NCI-H2196 (cell line): ENCODE measurements around the gene EVA1A.
"Not testable (repeated sequence)": the region's sequence is repeated elsewhere in the genome, so short reads cannot be mapped to it uniquely, and the experiment has no call there.

ENCODE experiments used
- DNase-seq: peaks from one replicate; lab custom pipeline; 2025; ENCODE audit not compliant: unreplicated experiment; lab: John Stamatoyannopoulos, UW

The EVA1A gene

DNA sequence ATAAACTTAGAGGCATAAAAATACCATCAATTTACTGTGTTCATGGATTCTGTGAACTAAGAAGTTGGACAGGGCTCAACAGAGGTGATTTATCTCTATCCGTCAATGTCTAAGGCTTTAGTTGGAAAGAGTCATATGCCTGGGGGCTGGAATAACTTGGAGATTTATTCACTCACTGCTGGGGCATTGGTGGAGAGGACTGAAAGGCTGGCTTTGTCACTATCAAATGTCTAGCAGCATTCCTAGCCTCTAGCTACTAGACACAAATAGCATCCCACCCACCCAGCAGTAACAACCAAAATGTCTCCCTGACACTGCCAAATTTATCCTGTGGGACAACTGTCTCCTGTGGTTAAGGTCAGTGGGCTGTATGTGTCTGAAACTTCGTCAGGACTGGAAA, 71.0 kb downstream of the EVA1A start:
- no peak for DNase-seq

DNA sequence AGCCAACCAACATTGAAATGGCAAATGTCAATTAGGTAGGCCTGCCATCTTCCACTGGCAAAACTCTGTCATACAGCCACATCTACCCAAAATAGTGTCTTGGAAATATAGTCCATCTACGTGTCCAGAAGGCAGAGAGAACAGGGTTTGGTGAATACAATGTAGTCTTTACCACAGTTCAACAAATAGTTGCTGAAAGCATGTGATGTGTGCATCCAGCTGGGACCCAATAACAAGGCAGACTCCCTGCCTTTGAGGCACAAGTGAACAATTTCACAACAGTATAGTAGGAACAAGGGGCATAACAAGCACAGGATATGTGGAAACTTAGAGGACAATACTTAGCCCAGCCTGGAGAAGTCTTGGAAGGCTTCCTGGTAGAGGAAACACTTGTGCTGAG, 72.6 kb downstream of the EVA1A start:
- DNase-seq: no peak

DNA sequence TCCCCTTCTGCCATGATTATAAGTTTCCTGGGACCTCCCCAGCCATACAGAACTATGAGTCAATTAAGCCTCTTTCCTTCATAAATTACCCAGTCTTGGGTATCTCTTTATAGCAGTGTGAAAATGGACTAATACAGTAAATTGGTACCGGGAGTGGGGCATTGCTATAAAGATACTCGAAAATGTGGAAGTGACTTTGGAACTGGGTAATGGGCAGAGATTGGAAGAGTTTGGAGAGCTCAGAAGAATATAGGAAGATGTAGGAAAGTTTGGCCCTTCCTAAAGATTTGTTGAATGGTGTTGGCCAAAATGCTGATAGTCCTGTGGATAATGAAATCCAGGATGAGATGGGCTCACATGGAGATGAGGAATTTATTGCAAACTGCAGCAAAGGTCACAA, 74.0 kb downstream of the EVA1A start:
- DNase-seq: not testable (repeated sequence)

DNA sequence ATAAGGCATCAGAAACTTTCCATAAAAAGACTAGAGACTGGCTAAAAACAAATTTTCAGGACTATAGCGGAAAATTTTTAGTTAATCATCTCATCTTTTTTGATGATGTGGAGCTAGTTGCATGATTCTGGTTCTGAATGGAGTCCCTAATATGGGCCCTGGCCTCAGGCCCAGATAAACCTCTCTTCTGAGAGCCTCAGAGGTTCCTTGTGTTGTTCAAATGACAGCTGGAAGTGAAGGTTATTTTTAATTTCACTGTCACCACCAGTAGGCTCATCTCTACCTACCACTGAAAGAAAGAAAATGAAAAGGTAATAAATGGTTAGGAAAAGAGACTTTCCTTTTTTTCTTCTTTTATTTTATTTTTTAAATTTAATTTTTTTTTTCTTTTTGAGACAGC, 75.9 kb downstream of the EVA1A start:
- DNase-seq: no peak

DNA sequence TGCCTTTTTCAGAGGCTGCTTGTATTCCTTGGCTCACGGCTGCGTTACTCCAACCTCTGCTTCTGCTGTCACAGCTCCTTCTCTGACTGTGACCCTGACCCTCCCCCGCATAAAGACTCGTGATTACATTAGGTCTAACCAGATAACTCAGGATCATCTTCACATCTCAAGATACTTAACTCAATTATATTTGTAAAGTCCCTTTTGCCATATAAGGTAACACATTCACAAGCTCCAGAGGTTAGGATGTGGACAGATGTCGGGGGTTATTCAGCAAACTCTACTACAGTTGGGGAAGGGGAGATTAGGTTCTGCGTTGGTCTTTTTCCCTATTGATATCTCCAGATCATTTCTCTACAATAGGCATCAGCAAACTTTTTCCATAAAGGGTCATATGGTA, 76.9 kb downstream of the EVA1A start:
- DNase-seq: no peak

DNA sequence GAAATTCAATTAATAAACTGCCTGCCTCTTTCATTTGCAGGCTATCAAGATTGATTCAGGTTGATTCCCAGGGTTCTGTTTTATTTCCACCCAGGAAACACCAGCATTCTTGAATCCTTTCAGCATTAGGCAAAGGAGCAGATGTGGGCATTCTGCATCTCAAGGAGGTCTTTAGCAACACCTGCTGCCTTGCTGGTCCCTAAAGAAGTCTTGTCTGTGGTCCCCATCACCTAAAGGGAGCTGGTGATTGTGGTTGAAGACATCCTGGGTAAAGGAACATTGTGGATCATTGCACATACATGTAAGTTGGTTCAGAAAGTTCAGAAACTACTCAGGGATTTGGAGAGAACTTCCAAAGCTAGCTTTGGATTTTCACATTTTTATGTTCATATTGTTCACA, 78.3 kb downstream of the EVA1A start:
- no peak for DNase-seq

DNA sequence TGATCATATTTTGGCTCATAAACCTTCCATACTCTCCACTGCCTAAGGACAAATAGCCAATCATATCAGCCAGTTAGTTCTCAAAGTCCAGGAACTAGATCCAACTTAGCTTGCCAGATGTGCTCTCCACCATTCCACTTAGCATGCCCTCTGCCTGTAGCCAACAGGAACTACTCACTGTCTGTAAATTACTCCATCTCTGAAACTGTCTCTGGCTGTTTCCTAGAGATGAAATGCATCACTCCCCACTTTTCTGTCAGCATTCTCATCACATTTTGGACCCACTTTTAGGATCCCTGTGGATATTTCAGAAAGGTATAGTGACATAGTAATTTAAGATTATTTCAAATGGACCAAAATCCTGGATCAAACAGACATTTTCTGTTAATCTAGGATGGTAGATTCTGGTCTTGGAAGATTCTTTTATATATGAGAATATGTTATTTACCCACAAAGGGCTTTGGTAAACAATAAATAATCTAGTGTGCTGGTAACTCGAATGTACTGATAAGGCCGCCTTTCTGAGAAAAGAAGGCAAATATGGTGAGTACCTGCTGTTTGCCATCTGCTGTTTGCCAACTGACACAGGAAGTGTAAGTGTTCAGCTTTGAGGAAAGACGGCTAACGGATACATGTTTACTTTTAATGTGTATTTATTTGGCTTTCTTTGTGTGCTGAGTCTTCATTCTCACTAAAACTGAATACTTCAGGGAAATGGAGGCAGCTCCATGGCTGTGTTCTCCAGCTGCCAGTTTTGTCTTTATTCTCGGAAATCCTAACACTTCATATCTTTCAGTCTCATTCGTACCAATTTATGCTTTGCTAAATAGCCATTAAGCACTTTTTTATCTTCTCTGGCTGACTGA, 79.5 kb downstream of the EVA1A start:
- peak; percentile 27 for DNase-seq

DNA sequence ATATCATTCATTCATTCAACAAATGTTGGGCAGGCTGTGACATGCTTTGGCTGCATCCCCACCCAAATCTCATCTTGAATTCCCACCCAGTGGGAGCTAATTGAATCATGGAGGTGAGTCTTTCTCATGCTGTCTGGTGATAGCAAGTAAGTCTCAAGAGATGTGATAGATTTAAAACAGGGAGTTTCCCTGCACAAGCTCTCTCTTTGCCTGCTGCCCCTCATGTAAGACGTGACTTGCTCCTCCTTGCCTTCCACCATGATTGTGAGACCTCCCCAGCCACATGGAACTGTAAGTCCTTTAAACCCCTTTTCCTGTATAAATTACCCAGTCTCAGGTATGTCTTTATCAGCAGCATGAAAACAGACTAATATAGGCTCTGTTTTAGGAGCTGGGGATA, 83.0 kb downstream of the EVA1A start:
- DNase-seq: not testable (repeated sequence)

DNA sequence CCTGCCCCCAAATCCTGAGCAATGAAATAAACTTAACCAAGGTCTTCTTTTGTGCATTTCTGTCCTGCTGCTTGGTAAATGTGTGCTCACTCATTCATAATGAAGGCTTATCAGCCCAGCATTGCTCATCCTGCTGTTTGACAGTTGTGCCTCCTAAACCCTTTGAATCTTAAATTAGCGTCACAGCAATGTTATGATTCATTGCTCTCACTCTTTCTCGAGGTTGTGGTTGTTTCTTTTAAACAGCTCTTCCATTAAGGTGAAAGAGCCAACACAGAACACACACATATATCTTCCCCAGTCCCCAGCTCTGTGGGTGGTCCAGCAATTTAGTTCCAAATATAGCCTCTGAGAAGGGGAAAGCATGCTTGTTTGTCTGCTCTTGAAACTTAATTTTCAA, 84.0 kb downstream of the EVA1A start:
- no peak for DNase-seq

DNA sequence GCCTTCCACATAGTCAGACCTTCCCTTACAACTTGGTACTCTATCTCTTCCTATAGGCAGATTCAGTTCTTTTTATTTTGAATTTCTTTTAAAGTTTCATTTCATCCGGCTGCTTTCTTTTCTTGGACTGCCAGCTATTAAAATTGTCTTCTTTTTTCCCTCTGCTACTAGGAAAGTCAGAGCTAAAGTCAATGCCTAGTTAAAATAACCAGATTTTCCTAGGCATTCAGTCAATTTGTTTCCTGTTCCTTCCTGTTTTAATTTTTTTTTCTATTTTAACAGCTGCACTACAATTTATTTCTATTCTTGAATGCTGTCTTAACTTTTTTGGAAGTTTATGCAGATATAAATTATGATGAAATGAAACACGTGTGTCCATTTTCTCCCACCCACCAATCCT, 84.8 kb downstream of the EVA1A start:
- DNase-seq: no peak

DNA sequence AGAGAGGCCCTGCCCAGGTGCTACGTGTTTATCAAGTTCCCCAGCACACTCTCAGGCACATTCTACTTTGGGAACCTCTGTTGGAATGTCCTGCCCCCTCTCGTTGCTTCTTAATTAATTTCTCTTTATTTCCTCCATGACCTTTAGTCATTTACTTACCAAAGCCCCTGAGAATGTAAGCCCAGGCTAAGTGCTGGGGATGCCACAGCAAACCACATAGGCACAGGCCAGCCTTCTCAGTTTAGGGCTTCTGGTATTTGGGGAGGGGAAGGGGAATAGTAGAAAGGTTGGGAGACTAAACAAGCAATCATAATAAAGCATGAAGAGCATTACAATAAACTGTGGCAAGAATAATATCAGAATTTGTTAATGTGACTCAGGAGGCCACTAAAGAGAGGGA, 85.7 kb downstream of the EVA1A start:
- DNase-seq: no peak

DNA sequence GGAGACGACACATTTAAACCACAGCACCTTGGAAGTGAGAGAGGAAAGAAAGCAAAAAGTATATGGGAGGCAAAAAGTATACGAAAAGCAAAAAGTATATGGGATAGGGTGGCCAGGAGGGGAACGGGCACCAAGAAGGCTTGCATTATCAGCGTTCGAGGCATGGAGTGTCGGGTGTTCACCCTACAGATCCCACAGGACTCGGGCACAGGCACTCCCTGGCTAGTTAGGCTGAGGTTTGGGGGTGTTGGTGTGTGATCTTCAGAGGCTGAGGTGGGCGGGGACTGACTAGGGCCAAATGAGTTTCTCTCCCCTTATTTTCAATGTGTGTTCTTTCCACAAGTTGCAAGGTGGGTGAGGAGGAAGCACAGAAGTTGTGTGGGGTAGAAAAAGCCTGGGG, 86.6 kb downstream of the EVA1A start:
- DNase-seq: no peak

DNA sequence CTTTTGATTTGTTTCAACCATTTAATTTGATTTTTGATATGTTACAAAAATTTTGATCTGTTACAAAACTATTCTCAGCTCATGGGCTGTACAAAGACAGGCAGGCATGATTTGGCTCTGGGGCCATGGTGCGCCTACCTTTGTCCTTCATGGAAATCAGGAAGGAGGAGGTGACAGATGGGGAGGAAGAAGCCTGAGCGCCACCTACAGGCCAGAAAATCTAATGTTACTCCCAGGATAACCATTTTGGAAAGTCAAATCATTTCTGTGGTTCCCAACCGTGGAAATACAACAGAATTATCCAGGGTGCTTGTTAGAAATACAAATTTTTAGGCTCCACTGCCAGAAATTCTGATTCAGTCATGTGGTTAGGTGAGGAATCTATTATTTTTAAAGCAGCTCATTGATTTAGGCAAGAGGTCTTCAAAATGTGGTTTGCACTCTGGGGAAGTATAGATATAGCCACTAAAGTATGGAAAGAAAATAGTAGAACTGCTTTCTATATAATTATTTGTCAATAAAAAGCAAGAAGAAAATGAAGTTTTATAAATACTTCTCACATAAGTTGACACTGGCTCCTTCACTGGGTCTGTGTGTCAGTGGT, 93.9 kb downstream of the EVA1A start:
- DNase-seq: peak; percentile 1

DNA sequence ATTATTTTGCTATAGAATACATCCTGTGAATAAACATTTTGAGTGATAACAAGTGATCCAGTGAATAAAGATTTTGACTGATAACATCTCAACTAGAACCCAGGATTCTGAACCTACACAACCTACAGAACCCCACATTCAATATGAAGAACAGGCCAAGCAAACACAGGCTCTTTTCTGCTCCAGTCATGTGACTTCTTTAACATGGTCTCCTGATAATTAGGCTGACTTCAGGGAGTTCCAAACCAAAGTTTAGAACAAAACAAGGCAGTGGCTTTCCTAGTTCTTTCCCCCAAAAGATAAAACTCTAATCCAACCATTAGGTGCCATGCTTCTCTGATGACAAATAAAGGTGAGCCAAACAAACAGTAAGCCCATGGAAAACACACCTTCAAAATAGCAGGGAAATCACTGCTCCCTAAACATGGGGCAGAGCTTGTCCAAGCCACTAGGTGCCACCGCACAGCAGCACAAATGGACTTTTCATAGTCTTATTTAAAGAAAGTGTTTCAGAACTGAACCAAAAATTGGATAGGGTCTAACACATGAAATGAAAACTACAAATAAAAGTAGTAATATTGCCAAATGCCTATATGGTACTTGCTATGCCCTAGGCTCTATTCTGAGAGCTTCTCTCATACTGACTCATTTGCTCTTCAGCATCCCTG, 95.3 kb downstream of the EVA1A start:
- peak; percentile 7 for DNase-seq

DNA sequence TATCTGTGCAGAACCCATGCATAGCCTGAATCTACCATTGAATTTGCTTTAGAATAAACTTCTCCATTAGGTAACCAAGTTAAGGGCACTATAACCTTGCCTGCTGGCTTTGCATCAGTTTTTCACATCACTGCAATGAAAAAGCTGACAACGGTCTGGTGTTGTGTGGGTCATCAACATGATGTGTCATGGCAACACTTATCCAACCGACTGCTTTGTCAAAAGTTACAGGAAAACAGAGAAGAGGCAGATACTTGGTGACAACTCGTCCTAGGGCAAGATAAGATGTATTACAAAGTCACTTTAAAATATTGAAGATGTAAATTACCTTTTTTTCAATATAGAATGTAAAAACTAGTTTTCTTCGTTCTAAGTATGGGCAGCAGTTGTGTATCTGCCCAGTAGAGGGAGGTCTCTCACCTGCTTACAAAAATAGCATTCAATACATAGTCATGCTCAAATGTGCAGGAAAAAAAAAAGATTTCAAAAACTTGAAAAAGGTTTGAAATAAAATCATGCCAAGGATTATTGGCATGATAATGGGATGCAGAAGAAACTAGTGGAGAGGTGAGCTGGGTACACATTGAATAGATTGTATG, 96.3 kb downstream of the EVA1A start:
- peak; percentile 1 for DNase-seq

DNA sequence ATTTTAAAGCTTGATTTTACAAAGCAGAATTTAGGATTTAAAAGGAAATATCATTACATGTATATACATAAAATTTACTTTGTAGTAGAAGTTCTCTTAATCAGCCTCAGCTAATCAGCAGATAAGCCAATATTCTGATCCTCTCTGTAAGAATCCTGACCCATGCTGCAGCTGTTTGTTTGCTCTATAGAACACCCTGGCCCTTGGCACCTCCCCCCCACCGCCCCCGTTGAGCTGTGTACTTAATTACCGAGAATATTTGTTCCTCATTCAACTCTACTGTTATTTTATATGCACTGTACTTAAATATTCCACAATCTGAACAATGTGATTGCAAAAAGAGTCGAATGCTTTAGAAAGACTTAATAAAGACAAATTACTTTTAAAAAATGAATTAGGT, 98.0 kb downstream of the EVA1A start:
- DNase-seq: no peak

DNA sequence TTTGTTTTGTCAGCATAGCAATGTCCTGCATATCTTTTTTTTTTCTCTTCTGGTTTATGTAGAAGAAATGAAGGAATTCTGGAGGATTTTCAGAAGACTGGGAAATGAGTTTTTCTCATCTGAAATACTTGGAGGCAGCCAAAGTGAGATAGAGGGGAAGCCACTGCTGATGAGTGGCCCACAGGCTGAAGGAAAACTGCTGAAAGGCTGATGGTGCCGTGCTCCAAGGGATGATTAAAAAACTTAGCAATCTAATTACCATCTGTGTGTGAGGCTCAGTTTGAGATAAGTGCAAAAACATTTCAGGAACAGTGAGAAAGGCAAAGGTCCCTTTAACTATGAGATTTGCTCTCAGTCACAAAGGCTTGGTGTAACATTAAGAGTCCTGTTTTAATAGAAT, 98.5 kb downstream of the EVA1A start:
- no peak for DNase-seq

DNA sequence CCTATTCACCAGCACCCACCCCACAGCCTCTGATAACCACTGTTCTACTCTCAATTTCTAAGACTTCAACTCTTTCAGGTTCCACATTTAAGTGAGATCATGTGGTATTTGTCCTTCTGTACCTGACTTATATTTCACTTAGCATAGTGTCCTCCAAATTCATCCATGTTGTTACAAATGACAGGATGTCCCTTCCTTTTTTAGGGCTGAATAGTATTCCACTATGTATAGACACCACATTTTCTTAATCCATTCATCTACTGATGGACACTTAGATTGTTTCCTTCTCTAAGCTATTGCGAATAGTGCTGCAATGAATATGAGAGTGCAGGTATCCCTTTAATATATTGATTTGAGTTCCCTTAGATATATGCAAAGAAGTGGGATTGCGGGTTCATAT, 100.1 kb downstream of the EVA1A start:
- no peak for DNase-seq

DNA sequence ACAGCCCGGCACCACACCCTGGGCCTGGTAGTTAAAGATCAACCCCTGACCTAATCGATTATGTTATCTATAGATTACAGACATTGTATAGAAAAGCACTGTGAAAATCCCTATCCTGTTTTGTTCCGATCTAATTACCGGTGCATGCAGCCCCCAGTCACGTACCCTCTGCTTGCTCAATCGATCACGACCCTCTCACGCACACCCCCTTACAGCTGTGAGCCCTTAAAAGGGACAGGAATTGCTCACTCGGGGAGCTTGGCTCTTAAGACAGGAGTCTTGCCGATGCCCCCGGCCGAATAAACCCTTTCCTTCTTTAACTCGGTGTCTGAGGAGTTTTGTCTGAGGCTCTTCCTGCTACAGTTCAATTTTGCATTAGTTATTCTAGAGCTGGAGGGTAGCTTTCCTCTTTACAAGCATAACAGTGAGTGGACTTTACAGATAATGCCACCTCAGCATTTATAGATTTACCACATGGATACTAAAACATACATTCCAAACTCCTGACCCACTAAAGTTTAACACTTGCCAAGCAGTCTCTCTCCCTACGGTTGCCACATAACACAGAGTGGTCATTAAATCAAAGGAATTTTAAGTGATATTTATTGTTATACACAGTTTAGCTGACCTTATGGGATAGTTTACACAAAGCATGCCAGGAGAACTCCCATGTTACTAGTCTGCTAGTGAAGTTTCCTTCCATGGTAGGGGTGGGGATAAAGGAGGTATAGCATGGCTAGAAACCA, 101.0 kb downstream of the EVA1A start:
- DNase-seq: no peak

DNA sequence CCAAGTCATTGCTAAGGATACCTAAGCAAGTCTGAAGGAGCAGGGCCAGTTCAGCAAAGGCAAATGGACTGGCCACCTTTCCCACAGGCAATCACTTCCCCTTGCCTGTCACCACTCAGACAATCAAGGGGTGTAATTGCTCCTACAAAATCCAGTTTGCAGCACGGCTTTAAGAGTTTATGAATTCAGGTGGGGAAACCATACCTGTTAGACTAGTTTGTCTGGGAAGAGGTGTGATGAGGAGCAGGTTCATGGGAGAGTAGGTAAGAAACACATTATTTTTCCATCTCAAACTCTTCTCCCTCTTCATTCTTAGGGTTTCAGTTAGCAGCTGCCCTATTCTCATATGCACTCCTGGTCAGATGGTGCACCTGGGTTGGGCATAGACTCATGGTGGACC, 102.5 kb downstream of the EVA1A start:
- DNase-seq: no peak

DNA sequence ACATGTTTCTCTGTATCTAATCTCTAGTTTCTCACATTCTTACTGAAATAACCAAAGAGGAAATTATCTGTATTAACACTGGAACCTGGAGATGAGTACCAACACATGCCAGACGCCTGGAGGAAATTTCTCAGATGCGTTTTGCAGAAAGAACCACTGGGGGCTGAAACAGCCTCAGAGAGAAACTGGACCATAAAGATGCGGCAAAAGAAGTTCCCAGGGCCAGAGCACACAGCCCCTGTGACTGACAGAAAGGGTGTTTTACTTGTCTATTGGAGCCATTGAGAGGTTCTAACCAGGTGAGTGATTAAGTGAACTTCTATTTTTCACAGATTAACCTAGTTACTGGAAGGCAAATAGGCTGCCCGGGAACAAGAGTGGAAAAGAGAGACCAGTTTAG, 103.9 kb downstream of the EVA1A start:
- DNase-seq: no peak
